SH-SY5Y (cell line): ENCODE results near the gene FANCC.

ENCODE experiments used
- GATA2 ChIP-seq: IDR thresholded peaks from 2 replicates; pipeline ENCODE4 v1.6.1; 2011; ENCODE audit warnings: mild to moderate bottlenecking, low read depth, low read length
- GATA3 ChIP-seq: IDR thresholded peaks from 2 replicates; pipeline ENCODE4 v1.6.1; 2011; ENCODE audit warnings: low read depth, mild to moderate bottlenecking, low read length, moderate library complexity

GRCh38 chr9:95177617-95178016 is 139.9 kb downstream of the FANCC start:
- TF ChIP-seq GATA2, result no peak
- no peak for TF ChIP-seq GATA3
